Measurements from ENCODE around the gene CIB2. TPM values are rescaled to one million over a fixed set of nuclear protein-coding genes. Genes with fewer than 3 reads are reported as not detected.
A peak's percentile ranks its signal among the peaks of the same experiment; 100 is the strongest.

Gene CIB2
- polyA plus RNA-seq, 1 of the 3 experiments (the other 2 are of a cell fraction) = 39.6 TPM

GRCh38 chr15:78067328-78068228 is 63.7 kb downstream of the CIB2 start:
- Histone ChIP-seq H2AFZ (ENCODE audit: low read depth) (no peak overlapping the region), H4K20me1 (ENCODE audit: insufficient read depth) (peaks cover 24% of the 10 kb centered on the region), H3K9ac (no peak overlapping the region), H3F3A (replicated peaks; ENCODE audit: insufficient read depth) (peaks cover 27% of the 10 kb centered on the region), H3K4me2 (peak overlapping the region; percentile 52), H3K27ac (ENCODE audit: low read depth in 2 of 2, low read length in 1 of 2) (peak overlapping the region; percentile 86 to 99), H3K4me1 (ENCODE audit: control insufficient read depth in 1 of 2, insufficient read depth in 2 of 2, low read depth in 1 of 2, low read length in 1 of 2) (peaks cover 69 to 83% of the 10 kb centered on the region in 2 experiments), H3K9me3 (no peaks in the 10 kb centered on the region), H3K9me2 (no peaks in the 10 kb centered on the region), H3K79me2 (ENCODE audit: insufficient read depth) (peaks cover 96% of the 10 kb centered on the region), H3K36me3 (replicated peaks in 1 of 2; ENCODE audit: control insufficient read depth in 1 of 2, insufficient read depth in 2 of 2, low read length in 1 of 2) (no peaks in the 10 kb centered on the region), H3K4me3 (ENCODE audit: low read depth in 2 of 2, low read length in 1 of 2) (no peak overlapping the region), H3K27me3 (ENCODE audit: insufficient read depth) (no peaks in the 10 kb centered on the region)
- DNase-seq = peak; percentile 77
- CTCF ChIA-PET = interaction anchor here (0.6 to 5.7 kb wide), 17 partner anchors 8 to 108 kb away, joined by 3 to 39 read pairs (median 3); no protein-coding TSS in a partner anchor
- 17% methylated on average over 1 of the region's 1 CpG for WGBS (ENCODE audit: low lambda C conversion rate)
- POLR2A ChIA-PET = interaction anchor here (0.8 to 1.6 kb wide), 5 partner anchors 8 to 62 kb away, joined by 3 to 4 read pairs (median 4); no protein-coding TSS in a partner anchor
- no peak for TF ChIP-seq EZH2phosphoT487 (IDR thresholded peaks at IDR 0.05; ENCODE audit: borderline replicate concordance, low read depth)
- no peak for TF ChIP-seq NRF1 (IDR thresholded peaks at IDR 0.05; ENCODE audit: low read depth, low read length)
- peak; percentile 65 for TF ChIP-seq PBX3 (IDR thresholded peaks at IDR 0.05)
- no peak for TF ChIP-seq FOSL2 (IDR thresholded peaks at IDR 0.05; ENCODE audit: borderline replicate concordance, low read depth)
- TF ChIP-seq ZBTB33 (IDR thresholded peaks at IDR 0.05; ENCODE audit: borderline replicate concordance, low read depth) = no peak
- peak; percentile 35 for TF ChIP-seq RAD21 (IDR thresholded peaks at IDR 0.05; ENCODE audit: low read length)
- TF ChIP-seq MEF2A (IDR thresholded peaks at IDR 0.05; ENCODE audit: borderline replicate concordance, low read depth) = no peak
- TF ChIP-seq TAF1 (IDR thresholded peaks at IDR 0.05; ENCODE audit: borderline replicate concordance, low read depth, low read length) = no peak
- peak; percentile 14; the same call in 1 of the 2 replicates for TF ChIP-seq REST (IDR thresholded peaks at IDR 0.05; ENCODE audit: low read depth, low read length)
- TF ChIP-seq TCF12 (IDR thresholded peaks at IDR 0.05) = peak; percentile 88
- 0 out of 2 replicates have a peak, but pooled peaks have one; percentile 6 for TF ChIP-seq YY1 (IDR thresholded peaks at IDR 0.05; ENCODE audit: low read depth)
- TF ChIP-seq RXRA (IDR thresholded peaks at IDR 0.05; ENCODE audit: borderline replicate concordance, low read depth) = peak; percentile 47; the same call in 1 of the 2 replicates
- TF ChIP-seq MXI1 (IDR thresholded peaks at IDR 0.05; ENCODE audit: low read depth, low read length) = peak; percentile 87
- TF ChIP-seq IRF3 (IDR thresholded peaks at IDR 0.05; ENCODE audit: low read depth, low read length) = no peak
- TF ChIP-seq RCOR1 (IDR thresholded peaks at IDR 0.05; ENCODE audit: low read length) = peak; percentile 89
- TF ChIP-seq CHD2 (IDR thresholded peaks at IDR 0.05; ENCODE audit: low read length, partially characterized antibody) = peak; percentile 77
- TF ChIP-seq JUND (IDR thresholded peaks at IDR 0.05) = peak; percentile 23; the same call in 1 of the 2 replicates
- peak; percentile 56; the same call in 1 of the 2 replicates for TF ChIP-seq TEAD4 (IDR thresholded peaks at IDR 0.05; ENCODE audit: borderline replicate concordance, insufficient read depth)
- peak; percentile 5; the same call in 1 of the 2 replicates for TF ChIP-seq SMC3 (IDR thresholded peaks at IDR 0.05; ENCODE audit: low read depth, low read length)
- TF ChIP-seq GATA2 (CRISPR knock-in tag; IDR thresholded peaks at IDR 0.05) = peak; percentile 97
- no peak for TF ChIP-seq SIN3A (IDR thresholded peaks at IDR 0.05; ENCODE audit: borderline replicate concordance, low read depth, low read length)
- no peak for TF ChIP-seq GABPA (IDR thresholded peaks at IDR 0.05; ENCODE audit: low read depth)
- no peak for TF ChIP-seq FOXM1 (IDR thresholded peaks at IDR 0.05; ENCODE audit: low read depth)
- TF ChIP-seq MAX (IDR thresholded peaks at IDR 0.05; ENCODE audit: low read depth) = 0 out of 2 replicates have a peak, but pooled peaks have one; percentile 40
- TF ChIP-seq NFIC (IDR thresholded peaks at IDR 0.05; ENCODE audit: borderline replicate concordance) = peak; percentile 91
